Stomach (tissue), 4 donors: ENCODE results near the gene ADGRD2.

Source experiments
- EP300 ChIP-seq: sonication (generic); formaldehyde crosslinking; IDR thresholded peaks from one replicate; pipeline ENCODE4 v1.6.1; 2017; ENCODE audit warnings: antibody characterized with exemption
- POLR2AphosphoS5 ChIP-seq, 3 donors: sonication (generic); formaldehyde crosslinking; IDR thresholded peaks; one replicate each; pipeline ENCODE4 v1.6.1; 2016; ENCODE audit warnings: antibody characterized with exemption in 3 of 3

DNA sequence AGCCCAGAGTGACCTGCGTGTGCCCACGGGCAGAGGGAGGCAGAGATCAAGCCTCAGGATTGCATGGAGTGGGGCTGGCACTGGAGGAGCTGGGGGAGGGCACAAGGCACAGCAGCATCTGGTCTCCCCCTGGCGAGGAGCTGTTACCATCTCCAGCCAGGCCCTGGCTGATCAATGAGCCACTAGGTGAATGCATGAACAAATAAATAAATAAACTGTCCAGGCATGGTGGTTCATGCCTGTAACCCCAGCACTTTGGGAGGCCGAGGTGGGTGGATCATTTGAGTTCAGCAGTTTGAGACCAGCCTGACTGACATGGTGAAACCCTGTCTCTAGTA is 20.8 kb upstream of the ADGRD2 start:
- TF ChIP-seq POLR2AphosphoS5 (IDR thresholded peaks at IDR 0.05) = no peak
- TF ChIP-seq EP300 = no peak
